H1 (cell line): Measurements from ENCODE around the gene RPS6KA2. TPM values are rescaled to one million over a fixed set of nuclear protein-coding genes. Genes with fewer than 3 reads are reported as not detected.

ENCODE experiments used
- CTCF ChIA-PET: fragments of 300-600 bp; sonication (Branson Sonifier 250); formaldehyde crosslinking; loops from one replicate; lab custom pipeline; 2021; ENCODE audit not compliant: partially characterized antibody; lab: Charles Lee
- POLR2A ChIA-PET: fragments of 300-600 bp; sonication (Branson Sonifier 250); formaldehyde crosslinking; loops from one replicate; lab custom pipeline; 2021; ENCODE audit warnings: inconsistent platforms; ENCODE audit not compliant: partially characterized antibody; lab: Charles Lee
- DNase-seq, 2 experiments: peaks; one replicate each; pipeline versions ENCODE4 v3.0.0 to v3.0.0-alpha.2; 2010 to 2022; ENCODE audit warnings: low spot score in 2 of 2, low read depth in 1 of 2, mixed read lengths in 1 of 2
- FAIRE-seq: peaks from 2 replicates; lab custom pipeline; 2011; peaks lifted over from hg19 to GRCh38; lab: Jason Lieb, UNC
- H2AFZ ChIP-seq: 2 replicates; pipeline ENCODE4 v1.8.1; 2012; ENCODE audit warnings: low read length, inconsistent platforms
- H2AK5ac ChIP-seq: 2 replicates; pipeline ENCODE4 v1.6.1; 2013; ENCODE audit warnings: low read depth, low read length
- H2BK120ac ChIP-seq: replicated peaks from 2 replicates; pipeline ENCODE3; 2013; ENCODE audit warnings: low read depth, low read length, inconsistent platforms
- H2BK12ac ChIP-seq: 2 replicates; pipeline ENCODE4 v1.6.1; 2013; ENCODE audit warnings: low read depth, low read length
- H2BK15ac ChIP-seq: 2 replicates; pipeline ENCODE4 v1.6.1; 2013; ENCODE audit warnings: low read length
- H2BK20ac ChIP-seq: 2 replicates; pipeline ENCODE4 v1.6.1; 2013; ENCODE audit warnings: low read length
- H2BK5ac ChIP-seq: 2 replicates; pipeline ENCODE4 v1.6.1; 2013; ENCODE audit warnings: low read depth, low read length
- H3K14ac ChIP-seq: 2 replicates; pipeline ENCODE4 v1.6.1; 2013; ENCODE audit warnings: inconsistent platforms; ENCODE audit not compliant: insufficient read length
- H3K18ac ChIP-seq: 2 replicates; pipeline ENCODE4 v1.6.1; 2013; ENCODE audit warnings: low read length; ENCODE audit errors: extremely low read depth
- H3K23ac ChIP-seq: 2 replicates; pipeline ENCODE4 v1.6.1; 2013; ENCODE audit warnings: inconsistent platforms; ENCODE audit not compliant: insufficient read length
- H3K23me2 ChIP-seq: 2 replicates; pipeline ENCODE4 v1.6.1; 2013; ENCODE audit warnings: low read depth, low read length
- H3K27ac ChIP-seq: 2 replicates; pipeline ENCODE4 v1.6.1; 2011; ENCODE audit warnings: low read depth, low read length, inconsistent platforms
- H3K27me3 ChIP-seq, 4 experiments: replicated peaks in 1 of 4; 1 replicate in 1 of 4; 2 replicates in 3 of 4; pipeline versions ENCODE4 v1.6.1 to v1.8.1; 2011 to 2013; ENCODE audit warnings: low read length in 3 of 4, mild to moderate bottlenecking in 3 of 4, inconsistent platforms in 2 of 4, mixed read lengths in 2 of 4, moderate library complexity in 1 of 4; ENCODE audit not compliant: control insufficient read depth in 3 of 4, insufficient read depth in 3 of 4; ENCODE audit errors: extremely low read depth in 1 of 4
- H3K36me3 ChIP-seq, 4 experiments: 2 replicates each; pipeline versions ENCODE4 v1.6.1 to v1.8.1; 2011 to 2013; ENCODE audit warnings: mild to moderate bottlenecking in 4 of 4, low read length in 3 of 4, moderate library complexity in 2 of 4, control low read depth in 1 of 4, inconsistent platforms in 1 of 4; ENCODE audit not compliant: insufficient read depth in 4 of 4, control insufficient read depth in 2 of 4
- H3K4ac ChIP-seq: replicated peaks from 2 replicates; pipeline ENCODE3; 2013; ENCODE audit warnings: low read length, low read depth, mixed read lengths, inconsistent platforms; ENCODE audit not compliant: insufficient read length
- H3K4me1 ChIP-seq, 4 experiments: replicated peaks in 1 of 4; 1 replicate in 1 of 4; 2 replicates in 3 of 4; pipeline versions ENCODE4 v1.6.1 to v1.8.1; 2011 to 2013; ENCODE audit warnings: low read length in 3 of 4, inconsistent platforms in 2 of 4, mixed read lengths in 1 of 4; ENCODE audit not compliant: insufficient read depth in 4 of 4, control insufficient read depth in 3 of 4
- H3K4me2 ChIP-seq, 2 experiments: 2 replicates each; pipeline versions ENCODE4 v1.6.1 to v1.8.1; 2011 to 2013; ENCODE audit warnings: low read depth in 2 of 2, low read length in 2 of 2, control low read depth in 1 of 2, inconsistent platforms in 1 of 2, mild to moderate bottlenecking in 1 of 2; ENCODE audit not compliant: insufficient read depth in 1 of 2
- H3K4me3 ChIP-seq, 4 experiments: fragments of 200-600, 300-600 bp in 1 of 4; sonication (generic), shearing (Covaris generic), sonication (Bioruptor Twin) in 1 of 4; 2 replicates each; pipeline versions ENCODE4 v1.5.1 to v1.8.1; 2011 to 2016; ENCODE audit warnings: low read length in 4 of 4, low read depth in 3 of 4, control low read depth in 2 of 4, inconsistent platforms in 2 of 4, mild to moderate bottlenecking in 2 of 4, mixed read lengths in 1 of 4, moderate library complexity in 1 of 4; ENCODE audit not compliant: insufficient read depth in 2 of 4; ENCODE audit errors: extremely low read depth in 1 of 4
- H3K56ac ChIP-seq: replicated peaks from 2 replicates; pipeline ENCODE3; 2013; ENCODE audit warnings: low read depth, mild to moderate bottlenecking, mixed read lengths, low read length, inconsistent platforms; ENCODE audit not compliant: insufficient read length
- H3K79me1 ChIP-seq: 2 replicates; pipeline ENCODE4 v1.6.1; 2013; ENCODE audit warnings: low read depth, low read length, control low read depth
- H3K79me2 ChIP-seq, 2 experiments: 2 replicates each; pipeline versions ENCODE4 v1.6.1 to v1.8.1; 2012 to 2013; ENCODE audit warnings: low read length in 2 of 2, mild to moderate bottlenecking in 2 of 2, inconsistent platforms in 1 of 2; ENCODE audit not compliant: insufficient read depth in 2 of 2, control insufficient read depth in 1 of 2
- H3K9ac ChIP-seq, 4 experiments: replicated peaks in 1 of 4; 1 replicate in 1 of 4; 2 replicates in 3 of 4; pipeline versions ENCODE4 v1.6.1 to v1.8.1; 2011 to 2013; ENCODE audit warnings: low read depth in 3 of 4, low read length in 3 of 4, control low read depth in 2 of 4, mild to moderate bottlenecking in 2 of 4, moderate library complexity in 2 of 4, inconsistent platforms in 1 of 4; ENCODE audit errors: extremely low read depth in 1 of 4
- H3K9me3 ChIP-seq, 2 experiments: 2 replicates each; pipeline versions ENCODE4 v1.6.1 to v1.8.1; 2012 to 2013; ENCODE audit warnings: mild to moderate bottlenecking in 2 of 2, moderate library complexity in 2 of 2, control low read depth in 1 of 2, inconsistent platforms in 1 of 2, low read depth in 1 of 2, low read length in 1 of 2, mixed read lengths in 1 of 2; ENCODE audit not compliant: insufficient read depth in 2 of 2
- H4K20me1 ChIP-seq, 2 experiments: replicated peaks in 1 of 2; 2 replicates each; pipeline versions ENCODE3 to v1.8.1; 2011 to 2013; ENCODE audit warnings: inconsistent platforms in 2 of 2, low read length in 2 of 2, mild to moderate bottlenecking in 1 of 2; ENCODE audit not compliant: insufficient read depth in 2 of 2, control insufficient read depth in 1 of 2
- H4K5ac ChIP-seq: 2 replicates; pipeline ENCODE4 v1.6.1; 2013; ENCODE audit warnings: low read length, low read depth, mixed read lengths, inconsistent platforms; ENCODE audit not compliant: insufficient read length
- H4K8ac ChIP-seq: 2 replicates; pipeline ENCODE4 v1.8.0; 2013; ENCODE audit warnings: mild to moderate bottlenecking, moderate library complexity, low read length, inconsistent platforms; ENCODE audit not compliant: insufficient read depth; ENCODE audit errors: extremely low read depth
- H4K91ac ChIP-seq: replicated peaks from 2 replicates; pipeline ENCODE3; 2013; ENCODE audit warnings: low read length, mixed read lengths, inconsistent platforms; ENCODE audit not compliant: insufficient read length
- RBBP5 ChIP-seq: IDR thresholded peaks from 2 replicates; pipeline ENCODE4 v1.7.1; 2012; ENCODE audit warnings: low read depth, mild to moderate bottlenecking, inconsistent platforms, low read length, moderate library complexity, borderline replicate concordance
- WGBS, 2 experiments: shearing (Covaris generic) in 1 of 2; methylation state at CpG; one replicate each; pipeline versions ENCODE4 v1.1.6 to v1.1.7; 2013 to 2015; ENCODE audit warnings: low lambda C conversion rate in 2 of 2, mixed read lengths in 2 of 2, inconsistent platforms in 1 of 2, low coverage in 1 of 2, missing lambda C conversion rate in 1 of 2; ENCODE audit not compliant: insufficient replicate concordance in 2 of 2, insufficient coverage in 1 of 2, insufficient read length in 1 of 2; ENCODE audit errors: extremely low coverage in 1 of 2, missing lambda C conversion rate in 1 of 2; 5-methylcytosine and 5-hydroxymethylcytosine counted together
- polyA plus RNA-seq, 7 experiments: library from polyadenylated mRNA; depleted of rRNA in 3 of 7; stranded (reverse) in 5 of 7; unstranded in 2 of 7; fragments of >200 nt in 5 of 7; fragments of 200-250 nt in 2 of 7; gene quantifications; 1 replicate in 5 of 7; 2 replicates in 1 of 7; 4 replicates in 1 of 7; pipeline versions ENCODE4 v1.2.1 to v1.2.3, GENCODE V29; 2011 to 2013; ENCODE audit warnings: missing spikeins in 2 of 7, mixed read lengths in 2 of 7
- total RNA-seq: library from RNA; stranded (reverse); fragmentation: NEBNext Ultra II Directional; extraction: Animal tissue kit (Norgen Biotek cat#: 25700); gene quantifications from 2 replicates; pipeline ENCODE4 v1.2.1, GENCODE V29; 2021

RPS6KA2 gene
- total and polyA plus RNA-seq, 2 of the 8 experiments (the other 6 are each of a cell fraction or from before 2014, with no cell fraction given) = 8.8 to 25.7 TPM

GRCh38 chr6:166671434-166672081, 44.5 kb upstream of the RPS6KA2 start:
- WGBS, 2 experiments = 82% methylated on average over 13 of the region's 13 CpGs; no CpG with 5 or more reads in 1 of the 2 experiments

More at GRCh38 chr6:166671434-166672081, 44.5 kb upstream of the RPS6KA2 start:
- Histone ChIP-seq H2BK5ac (no peak overlapping the region), H2AK5ac (no peak overlapping the region), H3K27me3 (peaks cover 0 to 6% (median 2%) of the 10 kb centered on the region in 4 experiments; a peak in 1 of 7 replicates), H3K14ac (no peak overlapping the region), H3K18ac (no peak overlapping the region), H3K23me2 (no peaks in the 10 kb centered on the region), H3K36me3 (no peaks in the 10 kb centered on the region), H3K79me2 (no peaks in the 10 kb centered on the region), H3K9ac (no peak overlapping the region), H3K27ac (no peak overlapping the region), H3K4me2 (no peak overlapping the region), H3K56ac (no peak overlapping the region), H3K79me1 (no peaks in the 10 kb centered on the region), H3K4me1 (peaks cover 3 to 11% (median 6%) of the 10 kb centered on the region in 4 experiments), H4K20me1 (no peaks in the 10 kb centered on the region), H3K9me3 (peaks cover 0 to 3% of the 10 kb centered on the region in 2 experiments; a peak in 1 of 4 replicates), H2BK120ac (no peak overlapping the region), H2BK15ac (no peak overlapping the region), H4K5ac (no peak overlapping the region), H3K4me3 (no peak overlapping the region), H2BK20ac (no peak overlapping the region), H3K23ac (no peak overlapping the region), H4K8ac (no peak overlapping the region), H4K91ac (no peak overlapping the region), H2AFZ (no peak overlapping the region), H2BK12ac (no peak overlapping the region), H3K4ac (no peak overlapping the region)
- POLR2A ChIA-PET = interaction anchor here (1.6 kb wide), 1 partner anchor 13 kb away, joined by 3 read pairs; no protein-coding TSS in a partner anchor
- DNase-seq (no peak), FAIRE-seq (no peak)
- CTCF ChIA-PET = interaction anchor here (0.7 to 0.8 kb wide), 2 partner anchors 9 to 232 kb away, joined by 3 read pairs; no protein-coding TSS in a partner anchor
- TF ChIP-seq RBBP5 = no peak
